A549 (cell line): ENCODE results near the gene TMEM179. TPM values are rescaled to one million over a fixed set of nuclear protein-coding genes. Genes with fewer than 3 reads are reported as not detected.

Experiments used
- ATAC-seq, 2 experiments: fragments of 200-7000 bp in 1 of 2; fragments of >200 bp in 1 of 2; cut with Nextera tagmentation in 1 of 2; cut with Tn5 transposase in 1 of 2; 3 replicates each; pipeline versions ENCODE4 v1.8.0 to v1.9.1; 2018 to 2020; ENCODE audit warnings: mild to moderate bottlenecking in 1 of 2, moderate library complexity in 1 of 2
- CTCF ChIA-PET: fragments of 300-600 bp; sonication (Branson Sonifier 250); formaldehyde crosslinking; extraction: SDS; loops from one replicate; lab custom pipeline; 2021; ENCODE audit warnings: antibody characterized with exemption, inconsistent platforms; lab: Yijun Ruan, JAX
- POLR2A ChIA-PET: fragments of 350-600 bp; formaldehyde crosslinking; extraction: SDS; loops from one replicate; lab custom pipeline; 2021; ENCODE audit warnings: antibody characterized with exemption, inconsistent platforms; lab: Yijun Ruan, JAX
- DNase-seq, 2 experiments: peaks; one replicate each; pipeline versions ENCODE4 v3.0.0 to v3.0.0-alpha.2; 2011 to 2016; ENCODE audit warnings: low read depth in 1 of 2, low spot score in 1 of 2
- FAIRE-seq: peaks from 2 replicates; lab custom pipeline; 2011; peaks lifted over from hg19 to GRCh38; lab: Jason Lieb, UNC
- H3K27ac ChIP-seq, 2 experiments: fragments of >200 bp; sonication (Bioruptor Twin); formaldehyde crosslinking; 3 replicates each; pipeline ENCODE4 v1.5.1; 2016 to 2017
- H3K4me1 ChIP-seq: fragments of >200 bp; sonication (Bioruptor Twin); formaldehyde crosslinking; 3 replicates; pipeline ENCODE4 v1.6.1; 2016
- H3K4me2 ChIP-seq: fragments of >200 bp; sonication (Bioruptor Twin); formaldehyde crosslinking; 3 replicates; pipeline ENCODE4 v1.6.1; 2016
- H3K4me3 ChIP-seq: fragments of >200 bp; sonication (Bioruptor Twin); formaldehyde crosslinking; 3 replicates; pipeline ENCODE4 v1.5.1; 2016
- H3K9me3 ChIP-seq: fragments of >200 bp; sonication (Bioruptor Twin); formaldehyde crosslinking; 3 replicates; pipeline ENCODE4 v1.6.1; 2016
- ATOH8 ChIP-seq: fragments of 250-450 bp; sonication (Bioruptor Pico); IDR thresholded peaks from 2 replicates; pipeline ENCODE4 v1.5.0; 2020; ENCODE audit warnings: low read depth, mild to moderate bottlenecking, moderate library complexity
- BCL3 ChIP-seq: fragments of >200 bp; sonication (Bioruptor Twin); formaldehyde crosslinking; IDR thresholded peaks from 3 replicates; pipeline ENCODE4 v1.6.1; 2016
- CTCF ChIP-seq: fragments of >200 bp; sonication (Bioruptor Twin); formaldehyde crosslinking; IDR thresholded peaks from 3 replicates; pipeline ENCODE4 v1.5.1; 2016
- EHMT2 ChIP-seq: fragments of 200-600 bp; sonication (generic); IDR thresholded peaks from 2 replicates; pipeline ENCODE4 v1.6.1; 2016; ENCODE audit warnings: antibody characterized with exemption, low read depth, mild to moderate bottlenecking, moderate library complexity
- ELK1 ChIP-seq: fragments of 150-350 bp; IDR thresholded peaks from 2 replicates; pipeline ENCODE4 v1.6.1; 2014; ENCODE audit warnings: low read depth, mild to moderate bottlenecking, low read length
- FOSB ChIP-seq: fragments of 250-450 bp; sonication (Bioruptor Pico); IDR thresholded peaks from 2 replicates; pipeline ENCODE4 v1.5.0; 2020; ENCODE audit warnings: mild to moderate bottlenecking, moderate library complexity
- HDAC2 ChIP-seq: fragments of 200-600 bp; sonication (generic); IDR thresholded peaks from 2 replicates; pipeline ENCODE4 v1.6.1; 2016
- HES2 ChIP-seq: fragments of >200 bp; sonication (Bioruptor Twin); formaldehyde crosslinking; IDR thresholded peaks from 2 replicates; pipeline ENCODE4 v1.6.1; 2016
- HEYL ChIP-seq: fragments of 250-450 bp; sonication (Bioruptor Pico); IDR thresholded peaks from 2 replicates; pipeline ENCODE4 v1.8.0; 2021; ENCODE audit warnings: mild to moderate bottlenecking, moderate library complexity
- HMGXB4 ChIP-seq: fragments of 250-450 bp; sonication (Bioruptor Pico); IDR thresholded peaks from 2 replicates; pipeline ENCODE4 v1.5.0; 2021; ENCODE audit warnings: mild to moderate bottlenecking, moderate library complexity, borderline replicate concordance
- HOXB5 ChIP-seq: fragments of 250-450 bp; sonication (Bioruptor Pico); IDR thresholded peaks from 2 replicates; pipeline ENCODE4 v1.5.0; 2020; ENCODE audit warnings: mild to moderate bottlenecking, moderate library complexity
- KDM5A ChIP-seq: fragments of 200-600 bp; sonication (generic); IDR thresholded peaks from 2 replicates; pipeline ENCODE4 v1.6.1; 2016; ENCODE audit warnings: antibody characterized with exemption, mild to moderate bottlenecking
- MAFK ChIP-seq: fragments of 450-650 bp; IDR thresholded peaks from 2 replicates; pipeline ENCODE4 v1.6.1; 2014; ENCODE audit not compliant: partially characterized antibody
- MAX ChIP-seq: IDR thresholded peaks from 2 replicates; pipeline ENCODE4 v1.6.1; 2012
- MYC ChIP-seq: IDR thresholded peaks from 2 replicates; pipeline ENCODE4 v1.6.1; 2012; ENCODE audit warnings: mild to moderate bottlenecking, inconsistent platforms, low read length, improper control_type of control experiment, borderline replicate concordance
- NFE2L2 ChIP-seq: fragments of 150-350 bp; conservative IDR thresholded peaks from 2 replicates; pipeline ENCODE4 v1.6.1; 2014; ENCODE audit warnings: low read length
- NPAS2 ChIP-seq: fragments of 250-450 bp; sonication (Bioruptor Pico); IDR thresholded peaks from 2 replicates; pipeline ENCODE4 v1.8.0; 2022; ENCODE audit warnings: mild to moderate bottlenecking, moderate library complexity, borderline replicate concordance
- PBX3 ChIP-seq: IDR thresholded peaks from 2 replicates; pipeline ENCODE4 v1.6.1; 2012
- PHF8 ChIP-seq: fragments of 200-600 bp; sonication (generic); IDR thresholded peaks from 2 replicates; pipeline ENCODE4 v1.6.1; 2016; ENCODE audit warnings: low read depth, mild to moderate bottlenecking, antibody characterized with exemption, moderate library complexity, borderline replicate concordance
- RFX5 ChIP-seq: fragments of 450-650 bp; IDR thresholded peaks from 2 replicates; pipeline ENCODE4 v1.7.1; 2014; ENCODE audit warnings: antibody characterized with exemption, mild to moderate bottlenecking, moderate library complexity
- SREBF2 ChIP-seq: fragments of 450-650 bp; IDR thresholded peaks from 2 replicates; pipeline ENCODE4 v1.6.1; 2014; ENCODE audit warnings: mild to moderate bottlenecking, moderate library complexity
- USF2 ChIP-seq: fragments of 450-650 bp; IDR thresholded peaks from 2 replicates; pipeline ENCODE4 v1.6.1; 2014; ENCODE audit warnings: antibody characterized with exemption
- WGBS: methylation state at CpG from one replicate; pipeline ENCODE4 v1.1.6; 2017; ENCODE audit errors: missing lambda C conversion rate; 5-methylcytosine and 5-hydroxymethylcytosine counted together
- polyA plus RNA-seq, 4 experiments: library from polyadenylated mRNA; depleted of rRNA in 3 of 4; stranded (reverse); fragments of >200 nt; fragmentation: RNase III in 1 of 4; extraction: RNeasy Plus Mini Kit Qiagen cat#74134 plus additional on column Dnase treatment in 1 of 4; gene quantifications; 2 replicates in 3 of 4; 3 replicates in 1 of 4; pipeline ENCODE4 v1.2.3, GENCODE V29; 2011 to 2017

The TMEM179 gene
- polyA plus RNA-seq, 2 of the 4 experiments (the other 2 are of a cell fraction) = 0.63 TPM; not detected in 1

- TF ChIP-seq HMGXB4 (CRISPR knock-in tag) (no peak), HES2 (no peak)
- TF ChIP-seq, all 56 proteins: peak for 0
These were observed 28.2 kb upstream of the TMEM179 start (continued) for GRCh38 chr14:104632781-104633180.

- CTCF ChIA-PET = interaction anchor here (0.9 kb wide), 1 partner anchor 61 kb away, joined by 4 read pairs; no protein-coding TSS in a partner anchor
These were observed 20.4 kb upstream of the TMEM179 start for GRCh38 chr14:104624939-104625338.

More at GRCh38 chr14:104624939-104625338, 20.4 kb upstream of the TMEM179 start:
- ATAC-seq = no peak
- no peak overlapping the region for H3K27ac ChIP-seq
- H3K4me2 ChIP-seq = no peak overlapping the region
- DNase-seq = no peak
- no peak for FAIRE-seq
- no peak for TF ChIP-seq FOSB
- TF ChIP-seq SREBF2 = no peak
- no peak for TF ChIP-seq USF2
- no peak for TF ChIP-seq PBX3
- no peak for TF ChIP-seq NFE2L2
- no peak for TF ChIP-seq BCL3
- no peak for TF ChIP-seq NPAS2 (CRISPR knock-in tag)
- TF ChIP-seq ATOH8 (CRISPR knock-in tag) = no peak
- no peak for TF ChIP-seq ELK1
- TF ChIP-seq HDAC2 = no peak
- no peak for TF ChIP-seq RFX5
- no peak for TF ChIP-seq HOXB5 (CRISPR knock-in tag)
- TF ChIP-seq EHMT2 = no peak
- TF ChIP-seq CTCF = no peak
- no peak for TF ChIP-seq KDM5A
- no peak for TF ChIP-seq MAFK
- no peak for TF ChIP-seq PHF8
- no peak for TF ChIP-seq HEYL (CRISPR knock-in tag)
- no peak for TF ChIP-seq MAX
- no peak for TF ChIP-seq MYC
- POLR2A ChIA-PET = no interaction called here
- H3K9me3 ChIP-seq = peaks cover 26% of the 10 kb centered on the region
- no peaks in the 10 kb centered on the region for H3K4me1 ChIP-seq
- H3K4me3 ChIP-seq = no peak overlapping the region
- WGBS = 27% methylated on average over 3 of the region's 5 CpGs
